Sigmoid colon (tissue), 7 donors: Measurements from ENCODE around the gene CTRB1. TPM values are rescaled to one million over a fixed set of nuclear protein-coding genes. Genes with fewer than 3 reads are reported as not detected.
A peak's percentile ranks its signal among the peaks of the same experiment; 100 is the strongest.

Experiments
- DNase-seq: peaks from one replicate; pipeline ENCODE4 v3.0.0-alpha.2; 2019
- H3K27ac ChIP-seq, 4 donors: fragments of 200-600 bp; sonication (generic); one replicate each; pipeline ENCODE4 v1.5.1; 2016 to 2019; ENCODE audit warnings: mild to moderate bottlenecking in 1 of 4
- H3K27me3 ChIP-seq, 3 donors: fragments of 200-600 bp; sonication (generic); one replicate each; pipeline ENCODE4 v1.5.1; 2019; ENCODE audit warnings: mild to moderate bottlenecking in 1 of 3
- H3K36me3 ChIP-seq, 4 donors: fragments of 200-600 bp; sonication (generic); one replicate each; pipeline ENCODE4 v1.5.1; 2016 to 2019
- H3K4me1 ChIP-seq, 4 donors: fragments of 200-600 bp; sonication (generic); one replicate each; pipeline ENCODE4 v1.5.1; 2017 to 2019
- H3K4me3 ChIP-seq, 4 donors: fragments of 200-600 bp; sonication (generic); one replicate each; pipeline ENCODE4 v1.5.1; 2017 to 2019; ENCODE audit warnings: mild to moderate bottlenecking in 2 of 4, moderate library complexity in 1 of 4
- H3K9me3 ChIP-seq, 4 donors: fragments of 200-600 bp in 3 of 4; sonication (generic) in 3 of 4; one replicate each; pipeline versions ENCODE4 v1.5.1 to v1.6.1; 2013 to 2019
- EP300 ChIP-seq, 4 donors: sonication (generic); formaldehyde crosslinking; IDR thresholded peaks; one replicate each; pipeline ENCODE4 v1.6.1; 2017; ENCODE audit warnings: antibody characterized with exemption in 4 of 4
- POLR2A ChIP-seq, 2 donors: fragments of 450-650 bp; IDR thresholded peaks; one replicate each; pipeline ENCODE4 v1.6.1; 2016; ENCODE audit warnings: antibody characterized with exemption in 2 of 2, mild to moderate bottlenecking in 2 of 2, moderate library complexity in 2 of 2
- POLR2AphosphoS5 ChIP-seq, 4 donors: sonication (generic); formaldehyde crosslinking; IDR thresholded peaks; one replicate each; pipeline ENCODE4 v1.6.1; 2017; ENCODE audit warnings: antibody characterized with exemption in 4 of 4
- WGBS, 2 donors: extraction: QIAGEN DNeasy Blood & Tissue Kit; methylation state at CpG; one replicate each; pipeline ENCODE4 v1.1.7; 2013; 5-methylcytosine and 5-hydroxymethylcytosine counted together
- intact Hi-C: fragments of 100-400 bp; cut with DNase I; formaldehyde crosslinking; loops from one replicate; pipeline ENCODE4 v1.15.1; 2023
- polyA plus RNA-seq, 3 donors: library from polyadenylated mRNA; stranded (reverse); fragments of 200-250 nt; gene quantifications; one replicate each; pipeline ENCODE4 v1.2.3, GENCODE V29; 2013
- total RNA-seq, 4 donors: library from RNA; depleted of rRNA; stranded (reverse); fragments of >200 nt; gene quantifications; one replicate each; pipeline ENCODE4 v1.1.0, GENCODE V29; 2016
- TF ChIP-seq, protein P1 (sequence below), 4 experiments: fragments of 450-650 bp in 3 of 4; fragments of 200-600 bp in 1 of 4; IDR thresholded peaks; one replicate each; pipeline ENCODE4 v1.5.1; 2016 to 2019; ENCODE audit warnings: antibody characterized with exemption in 4 of 4, mild to moderate bottlenecking in 3 of 4, moderate library complexity in 2 of 4
- donor health status: healthy with polysubstance abuse.
- donor health status: Bipolar disorder and iron deficiency.
- donor health status: healthy.

Gene CTRB1
- total and polyA plus RNA-seq, 7 donors: 0.48 to 16.8 TPM; not detected in 5

DNA sequence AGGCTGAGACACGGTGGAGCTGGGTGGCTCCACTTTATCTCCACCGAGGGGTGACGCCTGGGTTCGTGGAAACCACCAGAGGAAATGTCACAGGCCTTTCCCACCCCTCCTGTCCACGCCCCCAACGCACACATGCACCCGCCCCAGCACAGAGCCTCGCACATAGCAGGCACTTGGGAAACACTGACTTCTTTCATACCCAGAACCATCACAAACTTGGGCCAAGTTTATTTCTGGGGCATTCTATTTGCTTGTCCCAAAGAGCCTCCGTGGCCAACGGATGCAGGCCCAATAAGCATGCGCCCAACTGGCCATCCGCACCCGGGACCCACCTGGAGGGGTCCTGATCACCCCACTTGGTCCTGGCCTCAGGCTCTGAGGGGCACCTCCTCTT is 29.4 kb downstream of the CTRB1 start:
- Histone ChIP-seq H3K9me3 (no peaks in the 10 kb centered on the region), H3K4me1 (peaks cover 3 to 96% (median 93%) of the 10 kb centered on the region in 4 donors), H3K36me3 (no peaks in the 10 kb centered on the region), H3K4me3 (no peak overlapping the region), H3K27ac (peak overlapping the region; percentile 85 to 96 (median 92)), H3K27me3 (no peaks in the 10 kb centered on the region)
- no peak for TF ChIP-seq POLR2A (IDR thresholded peaks at IDR 0.05)
- TF ChIP-seq EP300 (IDR thresholded peaks at IDR 0.05): no peak
- TF ChIP-seq POLR2AphosphoS5 (IDR thresholded peaks at IDR 0.05): no peak
- TF ChIP-seq, protein P1, sequence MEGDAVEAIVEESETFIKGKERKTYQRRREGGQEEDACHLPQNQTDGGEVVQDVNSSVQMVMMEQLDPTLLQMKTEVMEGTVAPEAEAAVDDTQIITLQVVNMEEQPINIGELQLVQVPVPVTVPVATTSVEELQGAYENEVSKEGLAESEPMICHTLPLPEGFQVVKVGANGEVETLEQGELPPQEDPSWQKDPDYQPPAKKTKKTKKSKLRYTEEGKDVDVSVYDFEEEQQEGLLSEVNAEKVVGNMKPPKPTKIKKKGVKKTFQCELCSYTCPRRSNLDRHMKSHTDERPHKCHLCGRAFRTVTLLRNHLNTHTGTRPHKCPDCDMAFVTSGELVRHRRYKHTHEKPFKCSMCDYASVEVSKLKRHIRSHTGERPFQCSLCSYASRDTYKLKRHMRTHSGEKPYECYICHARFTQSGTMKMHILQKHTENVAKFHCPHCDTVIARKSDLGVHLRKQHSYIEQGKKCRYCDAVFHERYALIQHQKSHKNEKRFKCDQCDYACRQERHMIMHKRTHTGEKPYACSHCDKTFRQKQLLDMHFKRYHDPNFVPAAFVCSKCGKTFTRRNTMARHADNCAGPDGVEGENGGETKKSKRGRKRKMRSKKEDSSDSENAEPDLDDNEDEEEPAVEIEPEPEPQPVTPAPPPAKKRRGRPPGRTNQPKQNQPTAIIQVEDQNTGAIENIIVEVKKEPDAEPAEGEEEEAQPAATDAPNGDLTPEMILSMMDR (IDR thresholded peaks at IDR 0.05): no peak
- intact Hi-C loops: no loop called here
- 23 to 59% methylated on average over 13 of the region's 13 CpGs for WGBS, 2 donors
- no peak for DNase-seq

DNA sequence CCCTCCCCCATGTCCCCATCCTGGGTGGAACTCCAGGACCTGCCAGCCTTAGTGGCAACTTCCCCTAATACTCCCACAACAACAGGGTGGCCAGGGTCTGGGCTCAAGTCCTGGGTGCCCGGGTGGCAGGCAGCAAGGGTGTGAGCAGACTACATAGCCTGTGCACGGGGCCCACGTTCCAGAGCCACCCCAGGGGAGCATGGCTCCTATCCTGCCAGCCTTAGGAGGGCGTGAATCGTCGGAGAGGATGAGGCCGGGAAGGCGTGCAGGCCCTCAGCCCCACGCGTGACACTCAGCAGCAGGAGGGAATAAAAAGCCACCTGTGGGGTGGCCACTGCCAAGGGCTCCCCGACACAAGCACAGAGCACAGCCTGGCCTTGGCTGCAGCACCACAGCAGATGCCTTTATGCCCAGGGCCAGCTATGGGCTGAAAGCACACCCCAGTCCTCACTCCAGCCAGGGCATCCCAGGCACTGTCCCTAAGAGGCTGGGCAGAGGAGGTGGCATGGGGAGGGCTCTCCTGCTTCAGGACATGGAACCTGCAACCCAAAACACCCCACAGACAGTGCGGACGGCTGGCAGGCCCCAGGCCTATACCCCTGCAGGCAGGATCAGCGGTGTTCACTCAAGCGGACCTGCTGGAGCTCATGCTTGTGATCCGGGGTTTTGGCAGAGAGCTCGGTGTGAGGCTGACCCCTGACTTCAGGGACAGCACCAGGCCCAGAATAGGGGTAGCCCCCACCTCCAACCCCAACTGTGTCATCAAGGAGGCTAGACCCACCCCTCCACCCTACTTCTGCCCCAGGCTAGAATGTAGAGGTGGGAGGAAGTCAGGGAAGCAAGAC is 30.0 kb downstream of the CTRB1 start:
- no peak for DNase-seq
- Histone ChIP-seq H3K9me3 (no peaks in the 10 kb centered on the region), H3K4me3 (no peak overlapping the region), H3K27me3 (no peaks in the 10 kb centered on the region), H3K36me3 (no peaks in the 10 kb centered on the region), H3K4me1 (peaks cover 3 to 96% (median 95%) of the 10 kb centered on the region in 4 donors), H3K27ac (peak overlapping the region; percentile 85 to 96 (median 92))
- TF ChIP-seq, protein P1 (IDR thresholded peaks at IDR 0.05): no peak
- no peak for TF ChIP-seq POLR2A (IDR thresholded peaks at IDR 0.05)
- no peak for TF ChIP-seq EP300 (IDR thresholded peaks at IDR 0.05)
- no peak for TF ChIP-seq POLR2AphosphoS5 (IDR thresholded peaks at IDR 0.05)
- intact Hi-C loops: no loop called here
- WGBS, 2 donors: 67 to 77% methylated on average over 17 of the region's 17 CpGs

DNA sequence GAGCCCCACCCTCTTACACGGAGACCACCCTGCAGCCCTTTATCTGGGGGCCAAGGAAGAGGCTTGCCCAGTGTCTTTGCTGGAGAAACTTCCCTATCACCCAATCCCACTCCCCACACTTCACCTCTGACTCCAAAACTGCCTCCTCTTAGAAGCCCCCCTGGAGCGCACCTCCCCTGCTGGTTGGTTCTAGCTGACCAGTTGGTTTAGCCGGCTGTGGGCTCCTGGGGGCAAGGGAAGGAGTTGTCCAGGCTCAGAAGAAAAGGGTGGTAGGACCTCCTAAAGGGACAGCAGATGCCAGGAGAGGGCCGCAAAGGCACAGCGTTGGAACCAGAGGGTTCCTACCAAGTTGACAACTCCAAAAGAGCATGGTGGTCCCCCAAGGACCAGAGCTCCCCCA is 30.7 kb downstream of the CTRB1 start:
- Histone ChIP-seq H3K27me3 (no peaks in the 10 kb centered on the region), H3K4me1 (peaks cover 3 to 96% (median 95%) of the 10 kb centered on the region in 4 donors), H3K36me3 (no peaks in the 10 kb centered on the region), H3K9me3 (no peaks in the 10 kb centered on the region), H3K4me3 (no peak overlapping the region), H3K27ac (peak overlapping the region; percentile 91 to 96 (median 93))
- no peak for DNase-seq
- TF ChIP-seq, protein P1 (IDR thresholded peaks at IDR 0.05): no peak
- no peak for TF ChIP-seq POLR2A (IDR thresholded peaks at IDR 0.05)
- no peak for TF ChIP-seq POLR2AphosphoS5 (IDR thresholded peaks at IDR 0.05)
- TF ChIP-seq EP300 (IDR thresholded peaks at IDR 0.05): no peak
- intact Hi-C loops: no loop called here
- WGBS, 2 donors: 73 to 83% methylated on average over 5 of the region's 5 CpGs

DNA sequence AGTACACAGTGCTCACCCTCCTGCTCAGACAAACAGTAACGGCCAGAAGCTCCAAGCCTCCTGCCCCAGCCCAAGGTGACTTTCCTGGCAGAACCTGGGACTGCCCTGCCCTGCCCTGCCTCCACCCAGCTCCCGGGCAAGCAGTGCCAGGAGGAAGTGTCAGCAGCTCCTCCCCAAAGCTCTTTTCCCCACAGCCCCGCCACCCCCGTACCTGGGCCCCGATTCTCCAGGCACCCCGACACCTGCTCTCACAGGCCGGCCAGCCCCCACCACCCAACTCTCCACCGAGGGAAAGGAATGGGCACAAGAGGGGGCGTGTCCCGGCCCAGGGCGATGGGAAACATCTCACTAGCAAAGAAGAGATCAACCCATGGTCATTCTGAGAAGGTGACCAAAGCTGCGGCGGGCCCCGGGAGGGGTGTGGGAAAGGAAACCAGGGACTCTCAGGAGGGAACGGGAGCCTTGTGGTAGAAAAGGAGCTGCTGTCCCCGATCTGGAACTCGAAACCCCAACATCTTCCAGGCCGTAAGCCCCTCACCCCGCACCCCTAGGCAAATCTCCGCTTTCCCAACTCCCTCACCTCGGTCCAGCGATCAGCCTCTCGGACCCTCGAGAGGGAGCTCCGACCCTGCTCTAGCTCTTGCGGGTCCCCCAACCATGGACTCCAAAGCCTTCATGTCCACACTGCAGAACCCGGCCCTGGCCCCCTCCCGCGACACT is 31.5 kb downstream of the CTRB1 start:
- Histone ChIP-seq H3K9me3 (no peaks in the 10 kb centered on the region), H3K36me3 (no peaks in the 10 kb centered on the region), H3K27ac (peak overlapping the region; percentile 91 to 96 (median 93)), H3K27me3 (no peaks in the 10 kb centered on the region), H3K4me1 (peaks cover 3 to 96% (median 95%) of the 10 kb centered on the region in 4 donors), H3K4me3 (peak overlapping the region; percentile 69 to 95 (median 86))
- intact Hi-C loops: loop anchor here (2.0 kb wide), 1 partner anchor 15 kb away; no protein-coding TSS in a partner anchor
- 2 to 7% methylated on average over 29 of the region's 29 CpGs for WGBS, 2 donors
- DNase-seq: no peak
- no peak for TF ChIP-seq POLR2AphosphoS5 (IDR thresholded peaks at IDR 0.05)
- TF ChIP-seq, protein P1 (IDR thresholded peaks at IDR 0.05): no peak
- no peak for TF ChIP-seq EP300 (IDR thresholded peaks at IDR 0.05)
- no peak for TF ChIP-seq POLR2A (IDR thresholded peaks at IDR 0.05)
